GM21737 (cell line): ENCODE data around the gene NF1.

ENCODE experiments used
- ATAC-seq: cut with Tn5 transposase; IDR thresholded peaks from one replicate; pipeline ENCODE4 v1.9.1; 2021; ENCODE audit warnings: mild to moderate bottlenecking, moderate library complexity; ENCODE audit not compliant: unreplicated experiment

Gene NF1

GRCh38 chr17:31418773-31419350 lies 324.1 kb downstream of the NF1 start:
- no peak for ATAC-seq

- no peak for ATAC-seq
These were observed 327.7 kb downstream of the NF1 start for GRCh38 chr17:31422443-31422842.

GRCh38 chr17:31424944-31425281 lies 330.1 kb downstream of the NF1 start:
- ATAC-seq = no peak

GRCh38 chr17:31425282-31426040 lies 330.7 kb downstream of the NF1 start:
- no peak for ATAC-seq
